Brain microvascular endothelial cell (primary cell): ENCODE results near the gene AHRR.
"Not testable (repeated sequence)": the region's sequence is repeated elsewhere in the genome, so short reads cannot be mapped to it uniquely, and the experiment has no call there.

Source experiments
- DNase-seq: peaks from one replicate; pipeline ENCODE4 v3.0.0-alpha.2; 2020
- H3K27ac ChIP-seq: fragments of 250-450 bp; sonication (Bioruptor Pico); 2 replicates; pipeline ENCODE4 v1.5.1; 2020; ENCODE audit warnings: mild to moderate bottlenecking, moderate library complexity
- H3K27me3 ChIP-seq: fragments of 250-450 bp; sonication (Bioruptor Pico); replicated peaks from 2 replicates; pipeline ENCODE4 v1.5.1; 2020; ENCODE audit warnings: mild to moderate bottlenecking
- H3K36me3 ChIP-seq: fragments of 250-450 bp; sonication (Bioruptor Pico); replicated peaks from 2 replicates; pipeline ENCODE4 v1.5.1; 2020; ENCODE audit warnings: mild to moderate bottlenecking
- H3K4me3 ChIP-seq: 2 replicates; pipeline ENCODE4 v1.5.1; 2011; ENCODE audit warnings: low read depth, mild to moderate bottlenecking, control low read depth, low read length, moderate library complexity
- CTCF ChIP-seq: IDR thresholded peaks from 2 replicates; pipeline ENCODE4 v1.5.1; 2011; ENCODE audit warnings: low read depth, mild to moderate bottlenecking, moderate library complexity, low read length, control low read depth, inconsistent platforms; ENCODE audit errors: missing control alignments
- in situ Hi-C: cut with HindIII; loops from 2 replicates; pipeline ENCODE4 v1.10.0; 2017; ENCODE audit warnings: low sequenced_read_pairs, low pct_ligation_motif_present

The AHRR gene

GRCh38 chr5:383621-384020 lies 62.1 kb downstream of the AHRR start:
- H3K36me3 ChIP-seq = no peaks in the 10 kb centered on the region
- DNase-seq = no peak
- H3K27ac ChIP-seq = no peak overlapping the region
- no peak overlapping the region for H3K4me3 ChIP-seq
- no peak for TF ChIP-seq CTCF
- in situ Hi-C loops = no loop called here
- no peaks in the 10 kb centered on the region for H3K27me3 ChIP-seq

GRCh38 chr5:384576-384975 lies 63.1 kb downstream of the AHRR start:
- DNase-seq, H3K4me3 ChIP-seq, H3K27me3 ChIP-seq, H3K36me3 ChIP-seq, H3K27ac ChIP-seq, in situ Hi-C loops: not testable (repeated sequence)

DNA sequence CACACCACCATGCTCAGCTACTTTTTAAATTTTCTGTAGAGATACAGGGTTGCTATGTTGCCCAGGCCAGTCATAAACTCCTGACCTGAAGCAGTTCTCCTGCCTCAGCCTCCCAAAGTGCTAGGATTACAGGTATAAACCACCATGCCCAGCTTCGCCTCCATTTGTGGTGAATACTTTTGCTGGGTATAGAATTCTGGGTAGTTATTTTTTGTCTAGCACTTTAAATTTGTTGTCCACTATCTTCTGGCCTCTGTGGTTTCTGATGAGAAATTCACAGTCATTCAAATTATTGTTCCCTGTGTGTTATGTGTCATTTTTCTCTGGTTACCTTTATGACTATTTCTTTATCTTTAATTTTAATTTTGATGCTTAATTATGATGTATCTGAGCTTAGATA lies 63.8 kb downstream of the AHRR start:
- no peak for TF ChIP-seq CTCF
- no peak for DNase-seq
- Histone ChIP-seq H3K4me3 (no peak overlapping the region), H3K27ac (no peak overlapping the region), H3K27me3 (no peaks in the 10 kb centered on the region), H3K36me3 (no peaks in the 10 kb centered on the region)
- in situ Hi-C loops = no loop called here

DNA sequence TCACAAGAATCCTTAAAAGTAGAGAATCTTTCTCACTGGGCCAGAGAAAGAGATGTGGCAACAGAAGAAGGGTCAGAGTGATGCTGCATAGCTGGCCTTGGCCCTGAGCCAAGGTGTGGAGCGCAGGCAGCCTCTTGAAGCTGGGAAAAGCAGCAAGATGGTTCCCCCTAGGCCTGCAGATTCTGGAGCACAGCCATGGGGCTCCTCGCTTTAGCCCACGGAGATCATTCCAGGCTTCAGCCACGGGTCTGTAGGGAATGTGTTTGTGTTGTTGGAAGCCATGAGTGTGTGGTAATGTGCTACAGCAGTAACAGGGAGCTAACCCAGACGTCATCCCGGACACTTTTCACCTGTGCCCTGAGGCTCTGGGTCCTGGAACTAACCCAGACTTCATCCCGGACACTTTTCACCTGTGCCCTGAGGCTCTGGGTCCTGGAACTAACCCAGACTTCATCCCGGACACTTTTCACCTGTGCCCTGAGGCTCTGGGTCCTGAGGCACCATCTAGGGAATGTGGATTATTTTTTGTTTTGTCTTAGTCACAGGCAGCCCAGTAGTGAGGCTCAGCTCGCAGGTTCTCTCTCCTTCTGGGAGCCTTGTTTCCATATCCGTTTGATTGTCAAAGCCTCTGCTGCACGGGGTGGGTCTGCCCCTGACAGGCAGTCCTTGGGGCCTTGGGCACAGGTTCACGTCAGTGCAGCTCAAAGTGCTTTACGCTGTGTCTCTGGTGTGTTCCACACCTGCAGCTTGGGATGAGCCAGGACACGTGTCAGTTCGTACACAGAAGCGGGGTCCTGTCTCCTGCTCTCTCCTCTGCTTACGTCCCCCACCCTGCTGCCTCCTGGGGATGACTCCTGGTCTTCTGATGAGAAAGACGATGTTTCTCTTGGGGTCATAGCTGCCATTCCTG lies 65.2 kb downstream of the AHRR start:
- no peaks in the 10 kb centered on the region for H3K27me3 ChIP-seq
- no peak overlapping the region for H3K27ac ChIP-seq
- TF ChIP-seq CTCF = no peak
- H3K4me3 ChIP-seq = no peak overlapping the region
- no peaks in the 10 kb centered on the region for H3K36me3 ChIP-seq
- in situ Hi-C loops = no loop called here
- DNase-seq = no peak

DNA sequence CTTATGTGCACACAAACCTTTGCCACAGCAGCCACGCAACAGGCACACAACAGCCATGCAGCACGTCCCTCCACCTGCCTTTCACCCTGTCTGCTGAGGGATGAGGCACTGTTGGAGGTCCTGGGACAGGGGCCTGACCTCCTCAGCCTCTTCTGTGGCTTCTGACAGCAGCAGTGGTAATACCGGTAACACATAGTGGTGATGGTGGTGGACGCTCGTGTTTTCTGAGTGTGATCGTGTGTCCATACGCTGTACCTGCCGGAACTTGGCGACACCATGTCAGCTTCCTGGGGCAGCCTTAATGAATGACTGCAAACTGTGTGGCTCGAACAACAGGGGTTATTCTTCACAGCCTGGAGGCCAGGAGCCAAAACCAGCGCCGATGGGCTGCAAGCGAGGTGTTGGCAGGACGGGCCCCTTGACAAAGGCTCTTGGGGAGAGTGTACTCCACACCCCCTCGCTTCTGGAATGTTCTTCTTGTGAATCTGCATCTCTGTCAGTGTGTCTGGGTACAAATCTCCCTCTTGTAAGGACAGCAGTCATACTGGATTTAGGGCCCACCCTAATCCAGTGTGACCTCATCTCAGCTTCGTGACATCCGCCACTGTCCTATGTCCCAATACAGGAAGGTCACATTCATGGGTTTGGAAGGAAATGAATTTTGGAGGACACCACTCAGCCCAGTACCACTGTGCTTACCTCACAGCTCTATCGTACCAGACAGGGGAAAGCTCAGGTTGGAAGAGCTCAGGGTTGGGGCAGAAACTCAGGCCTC lies 66.2 kb downstream of the AHRR start:
- Histone ChIP-seq H3K36me3 (no peaks in the 10 kb centered on the region), H3K4me3 (no peak overlapping the region), H3K27me3 (no peaks in the 10 kb centered on the region), H3K27ac (no peak overlapping the region)
- in situ Hi-C loops = no loop called here
- DNase-seq = no peak
- TF ChIP-seq CTCF = no peak
